Measurements from ENCODE around the gene PAPSS2.

- TF ChIP-seq POLR2AphosphoS5 (IDR thresholded peaks at IDR 0.05) = no peak
- TF ChIP-seq, protein P1, sequence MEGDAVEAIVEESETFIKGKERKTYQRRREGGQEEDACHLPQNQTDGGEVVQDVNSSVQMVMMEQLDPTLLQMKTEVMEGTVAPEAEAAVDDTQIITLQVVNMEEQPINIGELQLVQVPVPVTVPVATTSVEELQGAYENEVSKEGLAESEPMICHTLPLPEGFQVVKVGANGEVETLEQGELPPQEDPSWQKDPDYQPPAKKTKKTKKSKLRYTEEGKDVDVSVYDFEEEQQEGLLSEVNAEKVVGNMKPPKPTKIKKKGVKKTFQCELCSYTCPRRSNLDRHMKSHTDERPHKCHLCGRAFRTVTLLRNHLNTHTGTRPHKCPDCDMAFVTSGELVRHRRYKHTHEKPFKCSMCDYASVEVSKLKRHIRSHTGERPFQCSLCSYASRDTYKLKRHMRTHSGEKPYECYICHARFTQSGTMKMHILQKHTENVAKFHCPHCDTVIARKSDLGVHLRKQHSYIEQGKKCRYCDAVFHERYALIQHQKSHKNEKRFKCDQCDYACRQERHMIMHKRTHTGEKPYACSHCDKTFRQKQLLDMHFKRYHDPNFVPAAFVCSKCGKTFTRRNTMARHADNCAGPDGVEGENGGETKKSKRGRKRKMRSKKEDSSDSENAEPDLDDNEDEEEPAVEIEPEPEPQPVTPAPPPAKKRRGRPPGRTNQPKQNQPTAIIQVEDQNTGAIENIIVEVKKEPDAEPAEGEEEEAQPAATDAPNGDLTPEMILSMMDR (IDR thresholded peaks at IDR 0.05) = no peak
- no peak for TF ChIP-seq POLR2A (IDR thresholded peaks at IDR 0.05)
These were observed 33.2 kb upstream of the PAPSS2 start for GRCh38 chr10:87626422-87626892.
